ENCODE results near the gene ERBB4. TPM values are rescaled to one million over a fixed set of nuclear protein-coding genes. Genes with fewer than 3 reads are reported as not detected.

ERBB4 gene
- total and polyA plus RNA-seq, 2 of the 8 experiments (the other 6 are each of a cell fraction or from before 2014, with no cell fraction given) = 0.34 to 1.3 TPM

DNA sequence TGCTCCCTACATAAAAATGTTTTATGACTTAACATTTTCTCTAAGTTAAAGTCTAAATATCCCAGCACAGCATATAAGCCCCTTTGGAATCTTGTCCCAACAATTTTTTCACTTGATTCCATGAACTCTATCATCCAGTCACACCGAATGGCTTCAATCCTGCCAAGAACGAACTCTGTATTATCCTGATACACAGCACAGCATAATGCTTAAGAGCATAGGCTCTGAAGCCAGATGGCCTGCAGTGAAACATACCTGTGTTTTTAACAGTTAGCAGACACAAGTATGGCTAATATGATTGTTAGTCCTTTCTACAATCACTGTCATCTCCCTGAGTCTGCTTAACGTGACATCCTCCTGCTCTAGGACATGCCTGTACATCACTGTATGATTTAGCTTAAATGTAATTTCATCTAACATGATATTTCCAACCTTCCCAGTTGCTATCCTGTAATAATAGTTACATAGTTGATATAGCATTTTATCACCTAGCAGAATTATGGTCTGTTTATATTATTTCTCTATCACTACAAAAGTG lies 669.5 kb downstream of the ERBB4 start (continued):
- no peak for TF ChIP-seq RFX5 (IDR thresholded peaks at IDR 0.05; ENCODE audit: borderline replicate concordance, low read depth, low read length)
- TF ChIP-seq, protein P1, sequence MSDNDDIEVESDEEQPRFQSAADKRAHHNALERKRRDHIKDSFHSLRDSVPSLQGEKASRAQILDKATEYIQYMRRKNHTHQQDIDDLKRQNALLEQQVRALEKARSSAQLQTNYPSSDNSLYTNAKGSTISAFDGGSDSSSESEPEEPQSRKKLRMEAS (IDR thresholded peaks at IDR 0.05) = no peak
- no peak for TF ChIP-seq NRF1 (IDR thresholded peaks at IDR 0.05; ENCODE audit: low read depth, low read length)
- no peak for TF ChIP-seq NANOG (IDR thresholded peaks at IDR 0.05; ENCODE audit: insufficient read depth, low read depth, low read length, poor library complexity, severe bottlenecking)
- no peak for TF ChIP-seq CEBPB (IDR thresholded peaks at IDR 0.05; ENCODE audit: low read depth, low read length)
- TF ChIP-seq, protein P2, sequence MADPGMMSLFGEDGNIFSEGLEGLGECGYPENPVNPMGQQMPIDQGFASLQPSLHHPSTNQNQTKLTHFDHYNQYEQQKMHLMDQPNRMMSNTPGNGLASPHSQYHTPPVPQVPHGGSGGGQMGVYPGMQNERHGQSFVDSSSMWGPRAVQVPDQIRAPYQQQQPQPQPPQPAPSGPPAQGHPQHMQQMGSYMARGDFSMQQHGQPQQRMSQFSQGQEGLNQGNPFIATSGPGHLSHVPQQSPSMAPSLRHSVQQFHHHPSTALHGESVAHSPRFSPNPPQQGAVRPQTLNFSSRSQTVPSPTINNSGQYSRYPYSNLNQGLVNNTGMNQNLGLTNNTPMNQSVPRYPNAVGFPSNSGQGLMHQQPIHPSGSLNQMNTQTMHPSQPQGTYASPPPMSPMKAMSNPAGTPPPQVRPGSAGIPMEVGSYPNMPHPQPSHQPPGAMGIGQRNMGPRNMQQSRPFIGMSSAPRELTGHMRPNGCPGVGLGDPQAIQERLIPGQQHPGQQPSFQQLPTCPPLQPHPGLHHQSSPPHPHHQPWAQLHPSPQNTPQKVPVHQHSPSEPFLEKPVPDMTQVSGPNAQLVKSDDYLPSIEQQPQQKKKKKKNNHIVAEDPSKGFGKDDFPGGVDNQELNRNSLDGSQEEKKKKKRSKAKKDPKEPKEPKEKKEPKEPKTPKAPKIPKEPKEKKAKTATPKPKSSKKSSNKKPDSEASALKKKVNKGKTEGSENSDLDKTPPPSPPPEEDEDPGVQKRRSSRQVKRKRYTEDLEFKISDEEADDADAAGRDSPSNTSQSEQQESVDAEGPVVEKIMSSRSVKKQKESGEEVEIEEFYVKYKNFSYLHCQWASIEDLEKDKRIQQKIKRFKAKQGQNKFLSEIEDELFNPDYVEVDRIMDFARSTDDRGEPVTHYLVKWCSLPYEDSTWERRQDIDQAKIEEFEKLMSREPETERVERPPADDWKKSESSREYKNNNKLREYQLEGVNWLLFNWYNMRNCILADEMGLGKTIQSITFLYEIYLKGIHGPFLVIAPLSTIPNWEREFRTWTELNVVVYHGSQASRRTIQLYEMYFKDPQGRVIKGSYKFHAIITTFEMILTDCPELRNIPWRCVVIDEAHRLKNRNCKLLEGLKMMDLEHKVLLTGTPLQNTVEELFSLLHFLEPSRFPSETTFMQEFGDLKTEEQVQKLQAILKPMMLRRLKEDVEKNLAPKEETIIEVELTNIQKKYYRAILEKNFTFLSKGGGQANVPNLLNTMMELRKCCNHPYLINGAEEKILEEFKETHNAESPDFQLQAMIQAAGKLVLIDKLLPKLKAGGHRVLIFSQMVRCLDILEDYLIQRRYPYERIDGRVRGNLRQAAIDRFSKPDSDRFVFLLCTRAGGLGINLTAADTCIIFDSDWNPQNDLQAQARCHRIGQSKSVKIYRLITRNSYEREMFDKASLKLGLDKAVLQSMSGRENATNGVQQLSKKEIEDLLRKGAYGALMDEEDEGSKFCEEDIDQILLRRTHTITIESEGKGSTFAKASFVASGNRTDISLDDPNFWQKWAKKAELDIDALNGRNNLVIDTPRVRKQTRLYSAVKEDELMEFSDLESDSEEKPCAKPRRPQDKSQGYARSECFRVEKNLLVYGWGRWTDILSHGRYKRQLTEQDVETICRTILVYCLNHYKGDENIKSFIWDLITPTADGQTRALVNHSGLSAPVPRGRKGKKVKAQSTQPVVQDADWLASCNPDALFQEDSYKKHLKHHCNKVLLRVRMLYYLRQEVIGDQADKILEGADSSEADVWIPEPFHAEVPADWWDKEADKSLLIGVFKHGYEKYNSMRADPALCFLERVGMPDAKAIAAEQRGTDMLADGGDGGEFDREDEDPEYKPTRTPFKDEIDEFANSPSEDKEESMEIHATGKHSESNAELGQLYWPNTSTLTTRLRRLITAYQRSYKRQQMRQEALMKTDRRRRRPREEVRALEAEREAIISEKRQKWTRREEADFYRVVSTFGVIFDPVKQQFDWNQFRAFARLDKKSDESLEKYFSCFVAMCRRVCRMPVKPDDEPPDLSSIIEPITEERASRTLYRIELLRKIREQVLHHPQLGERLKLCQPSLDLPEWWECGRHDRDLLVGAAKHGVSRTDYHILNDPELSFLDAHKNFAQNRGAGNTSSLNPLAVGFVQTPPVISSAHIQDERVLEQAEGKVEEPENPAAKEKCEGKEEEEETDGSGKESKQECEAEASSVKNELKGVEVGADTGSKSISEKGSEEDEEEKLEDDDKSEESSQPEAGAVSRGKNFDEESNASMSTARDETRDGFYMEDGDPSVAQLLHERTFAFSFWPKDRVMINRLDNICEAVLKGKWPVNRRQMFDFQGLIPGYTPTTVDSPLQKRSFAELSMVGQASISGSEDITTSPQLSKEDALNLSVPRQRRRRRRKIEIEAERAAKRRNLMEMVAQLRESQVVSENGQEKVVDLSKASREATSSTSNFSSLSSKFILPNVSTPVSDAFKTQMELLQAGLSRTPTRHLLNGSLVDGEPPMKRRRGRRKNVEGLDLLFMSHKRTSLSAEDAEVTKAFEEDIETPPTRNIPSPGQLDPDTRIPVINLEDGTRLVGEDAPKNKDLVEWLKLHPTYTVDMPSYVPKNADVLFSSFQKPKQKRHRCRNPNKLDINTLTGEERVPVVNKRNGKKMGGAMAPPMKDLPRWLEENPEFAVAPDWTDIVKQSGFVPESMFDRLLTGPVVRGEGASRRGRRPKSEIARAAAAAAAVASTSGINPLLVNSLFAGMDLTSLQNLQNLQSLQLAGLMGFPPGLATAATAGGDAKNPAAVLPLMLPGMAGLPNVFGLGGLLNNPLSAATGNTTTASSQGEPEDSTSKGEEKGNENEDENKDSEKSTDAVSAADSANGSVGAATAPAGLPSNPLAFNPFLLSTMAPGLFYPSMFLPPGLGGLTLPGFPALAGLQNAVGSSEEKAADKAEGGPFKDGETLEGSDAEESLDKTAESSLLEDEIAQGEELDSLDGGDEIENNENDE (IDR thresholded peaks at IDR 0.05; ENCODE audit: insufficient replicate concordance, low read length) = no peak
- TF ChIP-seq TBP (IDR thresholded peaks at IDR 0.05; ENCODE audit: low read depth, low read length) = no peak
